AG09319 (cell line): ENCODE results near the gene KCNT2.

Experiments
- DNase-seq: peaks from one replicate; pipeline ENCODE4 v3.0.0-alpha.2; 2010; ENCODE audit warnings: low read depth; ENCODE audit errors: extremely low read depth
- TF ChIP-seq, protein P1 (sequence below): IDR thresholded peaks from 2 replicates; pipeline ENCODE4 v1.5.1; 2011; ENCODE audit warnings: low read depth, mild to moderate bottlenecking, inconsistent platforms, low read length, moderate library complexity

Gene KCNT2

DNA sequence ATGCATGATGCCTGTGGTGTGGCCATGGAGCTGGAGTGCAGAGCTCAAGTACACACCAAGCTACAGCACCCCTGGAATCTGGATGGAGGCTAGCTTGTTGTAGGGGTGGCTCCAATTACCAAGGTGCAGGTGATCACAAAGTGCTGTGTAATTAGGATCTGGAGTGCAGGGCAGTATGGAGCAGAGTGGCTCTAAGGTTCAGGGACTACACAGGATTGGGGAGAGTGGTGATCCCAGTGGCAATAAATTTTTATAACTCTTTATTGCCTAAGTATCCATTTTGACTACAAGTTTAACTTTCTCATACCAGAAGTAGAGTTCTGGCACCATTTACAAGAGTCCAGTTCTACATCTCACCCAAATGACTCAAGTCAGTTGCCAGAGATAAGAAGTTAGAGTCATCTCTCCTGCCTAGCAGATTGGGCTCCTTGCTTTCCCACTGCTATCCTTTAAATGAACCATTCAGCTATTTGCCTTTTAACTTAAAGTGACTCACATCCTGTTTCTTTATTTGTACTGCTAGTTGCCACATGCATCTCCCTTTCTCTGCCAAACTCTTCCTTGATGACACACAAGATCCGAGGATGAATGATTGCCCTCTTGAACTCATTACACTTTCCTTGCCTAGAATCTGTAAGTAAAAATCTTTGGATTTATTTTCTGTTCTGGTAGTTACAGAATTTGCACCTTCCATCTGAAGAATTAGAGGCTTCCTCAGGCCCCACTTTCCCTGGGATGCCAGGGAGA lies 427.2 kb downstream of the KCNT2 start:
- TF ChIP-seq, protein P1, sequence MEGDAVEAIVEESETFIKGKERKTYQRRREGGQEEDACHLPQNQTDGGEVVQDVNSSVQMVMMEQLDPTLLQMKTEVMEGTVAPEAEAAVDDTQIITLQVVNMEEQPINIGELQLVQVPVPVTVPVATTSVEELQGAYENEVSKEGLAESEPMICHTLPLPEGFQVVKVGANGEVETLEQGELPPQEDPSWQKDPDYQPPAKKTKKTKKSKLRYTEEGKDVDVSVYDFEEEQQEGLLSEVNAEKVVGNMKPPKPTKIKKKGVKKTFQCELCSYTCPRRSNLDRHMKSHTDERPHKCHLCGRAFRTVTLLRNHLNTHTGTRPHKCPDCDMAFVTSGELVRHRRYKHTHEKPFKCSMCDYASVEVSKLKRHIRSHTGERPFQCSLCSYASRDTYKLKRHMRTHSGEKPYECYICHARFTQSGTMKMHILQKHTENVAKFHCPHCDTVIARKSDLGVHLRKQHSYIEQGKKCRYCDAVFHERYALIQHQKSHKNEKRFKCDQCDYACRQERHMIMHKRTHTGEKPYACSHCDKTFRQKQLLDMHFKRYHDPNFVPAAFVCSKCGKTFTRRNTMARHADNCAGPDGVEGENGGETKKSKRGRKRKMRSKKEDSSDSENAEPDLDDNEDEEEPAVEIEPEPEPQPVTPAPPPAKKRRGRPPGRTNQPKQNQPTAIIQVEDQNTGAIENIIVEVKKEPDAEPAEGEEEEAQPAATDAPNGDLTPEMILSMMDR: no peak
- peak; percentile 74 for DNase-seq

DNA sequence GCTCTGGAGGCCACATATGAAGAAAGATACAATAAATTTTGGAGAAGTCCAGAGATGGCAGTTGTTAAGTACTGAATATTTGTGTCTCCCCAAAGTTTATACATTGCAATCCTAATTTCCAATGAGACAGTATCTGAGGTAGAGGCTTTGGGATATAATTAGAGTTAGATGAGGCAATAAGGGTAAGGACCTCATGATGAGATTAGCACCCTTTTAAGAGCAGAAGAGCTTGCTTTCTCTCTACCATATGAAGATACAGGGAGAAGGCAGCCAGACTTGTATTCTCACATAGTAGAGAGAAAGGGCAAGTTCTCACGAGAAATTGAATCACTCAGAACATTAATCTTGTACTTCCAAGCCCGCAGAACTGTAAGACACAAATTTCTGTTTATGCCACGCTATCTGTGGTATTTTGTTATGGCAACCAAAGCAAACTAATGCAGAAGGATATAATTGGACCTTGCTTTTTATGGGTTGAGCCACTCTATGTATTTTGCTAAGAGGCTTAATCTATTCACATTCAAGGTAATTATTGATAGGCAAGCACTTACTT lies 430.1 kb downstream of the KCNT2 start:
- TF ChIP-seq, protein P1: no peak
- no peak for DNase-seq
